Liver (tissue), 3 donors: ENCODE results near the gene NKX1-2.

Experiments used
- EGR1 ChIP-seq, 2 donors: IDR thresholded peaks; 2 replicates each; pipeline ENCODE4 v1.6.1; 2016 to 2018; ENCODE audit warnings: antibody characterized with exemption in 2 of 2, low read depth in 2 of 2
- FOXA1 ChIP-seq: IDR thresholded peaks from 2 replicates; pipeline ENCODE4 v1.6.1; 2016; ENCODE audit warnings: antibody characterized with exemption
- GABPA ChIP-seq, 2 donors: IDR thresholded peaks in 1 of 2; conservative IDR thresholded peaks in 1 of 2; 2 replicates each; pipeline ENCODE4 v1.6.1; 2016; ENCODE audit warnings: antibody characterized with exemption in 2 of 2, mild to moderate bottlenecking in 1 of 2, moderate library complexity in 1 of 2
- HNF4A ChIP-seq, 2 donors: conservative IDR thresholded peaks; 2 replicates each; pipeline ENCODE4 v1.6.1; 2016; ENCODE audit warnings: antibody characterized with exemption in 2 of 2, mild to moderate bottlenecking in 2 of 2
- JUND ChIP-seq, 2 donors: IDR thresholded peaks; 2 replicates each; pipeline ENCODE4 v1.6.1; 2016; ENCODE audit warnings: antibody characterized with exemption in 2 of 2
- RAD21 ChIP-seq, 2 donors: IDR thresholded peaks; 2 replicates each; pipeline ENCODE4 v1.6.1; 2016; ENCODE audit warnings: antibody characterized with exemption in 2 of 2, mild to moderate bottlenecking in 2 of 2
- YY1 ChIP-seq: IDR thresholded peaks from 2 replicates; pipeline ENCODE4 v1.6.1; 2016; ENCODE audit warnings: antibody characterized with exemption, mild to moderate bottlenecking
- ZBTB33 ChIP-seq: IDR thresholded peaks from 2 replicates; pipeline ENCODE4 v1.6.1; 2016; ENCODE audit warnings: antibody characterized with exemption
- TF ChIP-seq, protein P1 (sequence below): IDR thresholded peaks from 2 replicates; pipeline ENCODE4 v1.6.1; 2016; ENCODE audit warnings: antibody characterized with exemption, mild to moderate bottlenecking
- TF ChIP-seq, protein P2 (sequence below): fragments of 150-350 bp; IDR thresholded peaks from 2 replicates; pipeline ENCODE4 v1.5.1; 2017; ENCODE audit warnings: improper control_type of control experiment, low read depth, low read length; ENCODE audit not compliant: missing input control
- TF ChIP-seq, protein P3 (sequence below): IDR thresholded peaks from 2 replicates; pipeline ENCODE4 v1.6.1; 2016; ENCODE audit warnings: antibody characterized with exemption
- donor health status: healthy.
- donor health status: healthy.

DNA sequence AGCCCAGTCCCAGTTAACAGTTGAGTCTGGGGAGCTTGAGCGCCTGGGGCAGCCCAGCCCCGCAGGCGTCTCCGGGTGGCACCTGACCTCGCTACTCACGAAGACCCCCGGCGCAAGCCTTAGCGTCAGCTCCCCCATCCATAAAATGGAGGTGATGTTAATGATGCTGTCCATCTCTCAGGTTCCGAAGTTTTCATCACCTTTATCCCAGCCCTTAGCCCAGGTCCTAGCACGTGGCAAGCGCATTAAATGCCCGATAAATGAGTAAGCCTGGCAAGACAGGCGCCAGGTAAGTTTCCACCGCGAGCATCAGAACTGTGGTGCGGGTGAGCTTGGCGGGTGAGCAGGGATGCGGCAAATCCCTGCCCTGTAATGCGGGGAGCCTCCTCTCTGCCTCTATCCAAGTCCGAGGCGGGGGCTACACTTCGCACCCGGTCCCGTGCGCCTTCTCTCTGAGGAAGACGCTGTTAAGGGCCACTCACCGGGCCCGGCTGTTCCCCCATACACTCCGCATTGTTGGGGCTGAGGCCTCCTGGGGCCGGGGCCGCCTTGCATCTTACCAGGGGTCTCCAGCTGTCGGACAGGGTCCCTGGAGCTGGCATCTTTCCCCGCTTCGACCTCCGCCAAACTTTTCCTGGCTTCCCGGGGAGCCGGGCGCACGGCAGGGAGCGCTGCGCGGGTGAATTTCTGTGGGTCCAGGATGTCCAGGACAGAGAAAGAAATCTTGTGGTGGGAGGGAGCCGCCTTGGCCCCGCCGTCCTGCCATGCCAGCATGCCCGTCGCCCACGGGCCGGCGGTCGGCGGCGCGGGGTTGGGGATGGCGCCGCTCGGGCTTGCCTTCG lies 444 bp downstream of the NKX1-2 start:
- no peak for TF ChIP-seq HNF4A (conservative IDR thresholded peaks at IDR 0.05)
- TF ChIP-seq, protein P1, sequence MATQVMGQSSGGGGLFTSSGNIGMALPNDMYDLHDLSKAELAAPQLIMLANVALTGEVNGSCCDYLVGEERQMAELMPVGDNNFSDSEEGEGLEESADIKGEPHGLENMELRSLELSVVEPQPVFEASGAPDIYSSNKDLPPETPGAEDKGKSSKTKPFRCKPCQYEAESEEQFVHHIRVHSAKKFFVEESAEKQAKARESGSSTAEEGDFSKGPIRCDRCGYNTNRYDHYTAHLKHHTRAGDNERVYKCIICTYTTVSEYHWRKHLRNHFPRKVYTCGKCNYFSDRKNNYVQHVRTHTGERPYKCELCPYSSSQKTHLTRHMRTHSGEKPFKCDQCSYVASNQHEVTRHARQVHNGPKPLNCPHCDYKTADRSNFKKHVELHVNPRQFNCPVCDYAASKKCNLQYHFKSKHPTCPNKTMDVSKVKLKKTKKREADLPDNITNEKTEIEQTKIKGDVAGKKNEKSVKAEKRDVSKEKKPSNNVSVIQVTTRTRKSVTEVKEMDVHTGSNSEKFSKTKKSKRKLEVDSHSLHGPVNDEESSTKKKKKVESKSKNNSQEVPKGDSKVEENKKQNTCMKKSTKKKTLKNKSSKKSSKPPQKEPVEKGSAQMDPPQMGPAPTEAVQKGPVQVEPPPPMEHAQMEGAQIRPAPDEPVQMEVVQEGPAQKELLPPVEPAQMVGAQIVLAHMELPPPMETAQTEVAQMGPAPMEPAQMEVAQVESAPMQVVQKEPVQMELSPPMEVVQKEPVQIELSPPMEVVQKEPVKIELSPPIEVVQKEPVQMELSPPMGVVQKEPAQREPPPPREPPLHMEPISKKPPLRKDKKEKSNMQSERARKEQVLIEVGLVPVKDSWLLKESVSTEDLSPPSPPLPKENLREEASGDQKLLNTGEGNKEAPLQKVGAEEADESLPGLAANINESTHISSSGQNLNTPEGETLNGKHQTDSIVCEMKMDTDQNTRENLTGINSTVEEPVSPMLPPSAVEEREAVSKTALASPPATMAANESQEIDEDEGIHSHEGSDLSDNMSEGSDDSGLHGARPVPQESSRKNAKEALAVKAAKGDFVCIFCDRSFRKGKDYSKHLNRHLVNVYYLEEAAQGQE = peak; percentile 38
- no peak for TF ChIP-seq EGR1 (IDR thresholded peaks at IDR 0.05; ENCODE audit: low read depth in 2 of 2)
- TF ChIP-seq, protein P2, sequence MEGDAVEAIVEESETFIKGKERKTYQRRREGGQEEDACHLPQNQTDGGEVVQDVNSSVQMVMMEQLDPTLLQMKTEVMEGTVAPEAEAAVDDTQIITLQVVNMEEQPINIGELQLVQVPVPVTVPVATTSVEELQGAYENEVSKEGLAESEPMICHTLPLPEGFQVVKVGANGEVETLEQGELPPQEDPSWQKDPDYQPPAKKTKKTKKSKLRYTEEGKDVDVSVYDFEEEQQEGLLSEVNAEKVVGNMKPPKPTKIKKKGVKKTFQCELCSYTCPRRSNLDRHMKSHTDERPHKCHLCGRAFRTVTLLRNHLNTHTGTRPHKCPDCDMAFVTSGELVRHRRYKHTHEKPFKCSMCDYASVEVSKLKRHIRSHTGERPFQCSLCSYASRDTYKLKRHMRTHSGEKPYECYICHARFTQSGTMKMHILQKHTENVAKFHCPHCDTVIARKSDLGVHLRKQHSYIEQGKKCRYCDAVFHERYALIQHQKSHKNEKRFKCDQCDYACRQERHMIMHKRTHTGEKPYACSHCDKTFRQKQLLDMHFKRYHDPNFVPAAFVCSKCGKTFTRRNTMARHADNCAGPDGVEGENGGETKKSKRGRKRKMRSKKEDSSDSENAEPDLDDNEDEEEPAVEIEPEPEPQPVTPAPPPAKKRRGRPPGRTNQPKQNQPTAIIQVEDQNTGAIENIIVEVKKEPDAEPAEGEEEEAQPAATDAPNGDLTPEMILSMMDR = no peak
- no peak for TF ChIP-seq RAD21 (IDR thresholded peaks at IDR 0.05)
- TF ChIP-seq, protein P3, sequence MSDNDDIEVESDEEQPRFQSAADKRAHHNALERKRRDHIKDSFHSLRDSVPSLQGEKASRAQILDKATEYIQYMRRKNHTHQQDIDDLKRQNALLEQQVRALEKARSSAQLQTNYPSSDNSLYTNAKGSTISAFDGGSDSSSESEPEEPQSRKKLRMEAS = no peak
- no peak for TF ChIP-seq YY1
- TF ChIP-seq FOXA1 = no peak
- no peak for TF ChIP-seq GABPA (IDR thresholded peaks at IDR 0.05 in 1 of 2, conservative IDR thresholded peaks at IDR 0.05 in 1 of 2)
- no peak for TF ChIP-seq ZBTB33
- TF ChIP-seq JUND (IDR thresholded peaks at IDR 0.05) = no peak
